ENCODE data around the gene LRWD1.
"Not testable (repeated sequence)": the region's sequence is repeated elsewhere in the genome, so short reads cannot be mapped to it uniquely, and the experiment has no call there.

The LRWD1 gene

DNA sequence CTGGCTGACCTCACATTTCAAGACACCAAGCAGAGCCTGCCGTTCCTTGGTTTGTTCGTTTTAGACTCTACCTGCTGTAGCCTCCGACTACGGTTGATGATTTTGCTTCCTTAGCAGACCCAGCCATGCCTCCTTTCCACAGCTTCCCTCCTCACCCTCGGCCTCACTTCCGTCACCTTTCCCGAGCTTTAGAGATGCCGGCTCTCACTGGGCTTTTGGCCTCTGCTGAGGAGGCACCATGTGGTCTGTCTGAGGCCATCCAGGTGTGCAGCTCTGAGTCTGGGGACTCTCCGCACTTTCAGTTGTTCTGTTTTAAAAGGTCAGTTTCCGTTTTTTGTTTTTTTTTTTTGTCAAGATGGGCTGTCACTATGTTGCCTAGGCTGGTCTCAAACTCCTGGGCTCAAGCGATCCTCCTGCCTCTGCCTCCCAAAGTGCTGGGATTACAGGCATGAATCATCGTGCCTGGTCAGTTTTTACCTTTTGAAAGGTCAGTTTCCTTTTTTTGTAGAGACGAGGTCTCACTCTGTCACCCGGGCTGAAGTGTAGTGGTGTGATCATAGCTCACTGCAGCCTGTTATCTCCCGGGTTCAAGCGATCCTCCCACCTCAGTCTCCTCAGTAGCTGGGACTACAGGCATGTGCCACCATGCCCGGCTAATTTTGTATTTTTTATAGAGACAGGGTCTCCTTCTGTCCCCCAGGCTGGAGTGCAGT lies 19.7 kb upstream of the LRWD1 start:
- no peak for DNase-seq

DNA sequence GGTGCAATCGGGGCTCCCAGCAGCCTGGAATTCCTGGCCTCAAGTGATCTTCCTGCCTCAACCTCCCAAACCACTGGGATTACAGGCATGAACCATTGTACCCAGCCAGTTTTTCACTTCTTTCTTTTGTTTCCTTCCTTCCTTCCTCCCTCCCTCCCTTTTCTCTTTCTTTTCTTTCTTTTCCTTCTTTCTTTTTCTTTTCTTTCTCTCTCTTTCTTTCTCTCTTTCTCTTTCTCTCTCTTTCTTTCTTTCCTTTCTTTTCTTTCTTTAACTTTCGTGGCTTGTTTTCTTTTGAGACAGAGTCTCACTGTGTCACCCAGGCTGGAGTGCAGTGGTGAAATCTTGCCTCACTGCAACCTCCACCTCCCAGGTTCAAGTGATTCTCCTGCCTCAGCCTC lies 19.1 kb upstream of the LRWD1 start:
- DNase-seq = no peak

DNA sequence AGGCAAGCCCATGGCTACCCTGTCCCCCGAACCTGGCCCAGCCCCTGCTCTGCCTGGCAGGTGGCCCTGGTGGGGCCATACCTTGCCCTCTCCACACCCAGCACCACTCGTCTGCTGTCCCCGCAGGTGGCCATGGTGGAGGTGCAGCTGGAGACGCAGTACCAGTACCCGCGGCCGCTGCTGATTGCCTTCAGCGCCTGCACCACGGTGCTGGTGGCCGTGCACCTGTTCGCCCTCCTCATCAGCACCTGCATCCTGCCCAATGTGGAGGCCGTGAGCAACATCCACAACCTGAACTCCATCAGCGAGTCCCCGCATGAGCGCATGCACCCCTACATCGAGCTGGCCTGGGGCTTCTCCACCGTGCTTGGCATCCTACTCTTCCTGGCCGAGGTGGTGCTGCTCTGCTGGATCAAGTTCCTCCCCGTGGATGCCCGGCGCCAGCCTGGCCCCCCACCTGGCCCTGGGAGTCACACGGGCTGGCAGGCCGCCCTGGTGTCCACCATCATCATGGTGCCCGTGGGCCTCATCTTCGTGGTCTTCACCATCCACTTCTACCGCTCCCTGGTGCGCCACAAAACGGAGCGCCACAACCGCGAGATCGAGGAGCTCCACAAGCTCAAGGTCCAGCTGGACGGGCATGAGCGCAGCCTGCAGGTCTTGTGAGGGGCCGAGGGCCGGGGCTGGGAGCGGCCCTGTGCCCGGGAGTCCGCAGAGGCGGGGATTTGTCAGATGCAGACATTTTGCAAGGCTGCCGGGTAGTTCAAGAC lies 18.2 kb upstream of the LRWD1 start:
- no peak for DNase-seq

DNA sequence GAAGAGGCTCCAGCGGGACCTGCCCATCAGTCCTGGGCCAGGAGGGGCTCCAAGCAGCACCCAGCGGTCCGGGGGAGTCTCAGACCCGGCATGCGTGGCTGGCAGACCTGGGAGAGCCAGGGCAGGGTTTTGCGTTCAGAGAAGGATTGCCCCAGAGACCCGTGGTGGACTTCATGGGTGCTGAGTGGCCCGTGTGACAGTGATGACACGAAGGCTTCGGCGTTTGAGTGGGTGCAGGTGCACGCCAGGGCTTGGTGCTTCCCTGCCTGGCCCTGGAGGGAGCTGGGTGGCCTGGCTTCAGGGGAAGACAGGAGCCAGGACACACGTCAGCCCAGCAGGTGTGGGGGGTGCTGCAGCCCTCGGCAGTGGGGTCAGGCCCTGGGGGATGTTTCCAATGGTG lies 17.5 kb upstream of the LRWD1 start:
- DNase-seq = no peak

DNA sequence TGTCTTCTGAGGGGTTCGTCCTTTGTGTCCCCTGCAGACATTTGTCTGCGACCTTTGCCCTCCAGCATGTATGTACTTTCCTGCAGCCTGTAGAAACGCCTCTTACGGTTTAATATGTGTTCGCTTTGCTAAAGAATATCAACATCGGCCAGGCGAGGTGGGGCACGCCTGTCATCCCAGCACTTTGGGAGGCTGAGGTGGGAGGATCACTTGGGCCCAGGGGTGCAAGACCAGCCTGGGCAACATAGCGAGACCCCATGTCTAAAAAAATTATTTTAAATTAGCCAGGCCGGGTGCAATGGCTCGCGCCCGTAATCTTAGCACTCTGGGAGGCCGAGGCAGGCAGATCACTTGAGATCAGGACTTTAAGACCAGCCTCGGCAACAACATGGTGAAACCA lies 15.6 kb upstream of the LRWD1 start:
- no peak for DNase-seq

DNA sequence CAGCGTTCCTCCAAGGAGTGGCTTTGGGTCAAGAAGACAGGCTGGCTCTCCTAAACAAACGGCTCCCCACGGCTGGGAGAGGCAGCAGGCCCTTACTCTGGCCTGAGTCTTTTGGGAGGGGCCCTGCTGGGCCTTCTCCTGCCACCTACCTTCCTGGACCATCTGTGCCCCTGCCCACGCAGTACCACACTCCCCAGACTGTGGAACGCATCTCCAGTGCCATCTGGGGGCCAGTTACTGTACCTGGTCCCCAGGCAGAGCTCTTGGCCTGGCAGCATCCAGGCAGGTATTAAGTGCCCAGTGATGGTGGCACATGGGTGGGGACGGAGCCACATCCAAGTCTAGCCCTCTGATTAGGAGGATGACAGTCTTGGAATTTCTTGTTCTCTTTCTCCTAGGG lies 14.5 kb upstream of the LRWD1 start:
- no peak for DNase-seq

DNA sequence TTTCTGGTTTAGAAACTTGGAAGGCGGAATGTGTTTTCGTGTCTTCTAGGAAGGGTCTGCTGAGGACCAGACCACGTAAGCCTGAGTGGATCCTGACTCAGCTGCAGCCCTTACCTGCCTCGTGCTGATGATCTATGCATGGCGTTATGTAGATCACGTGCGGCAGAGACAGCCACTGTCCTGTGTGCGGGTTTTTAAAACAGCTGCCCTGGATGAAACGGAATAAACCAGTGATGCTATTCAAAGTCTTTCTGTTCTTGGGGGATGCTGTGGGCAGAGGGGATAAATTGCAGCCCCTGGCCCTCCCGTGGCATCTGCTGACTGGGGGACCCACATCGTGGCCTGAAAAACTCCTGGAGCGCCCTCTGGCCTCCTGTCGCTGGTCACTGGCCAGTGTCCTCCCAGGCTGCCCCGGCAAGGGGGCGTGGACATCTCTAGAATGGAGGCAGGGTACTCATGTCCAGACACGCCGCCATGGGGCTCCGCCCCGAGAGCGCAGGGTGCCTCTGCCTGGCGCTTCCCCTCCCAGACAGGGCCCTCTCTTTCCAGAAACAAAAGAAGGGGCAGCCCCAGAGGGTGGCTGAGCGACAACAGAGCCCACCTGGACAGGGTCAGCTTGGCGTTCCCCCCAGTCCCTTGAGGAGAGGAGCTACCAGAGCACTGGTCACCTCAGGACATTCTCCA lies 13.3 kb upstream of the LRWD1 start:
- no peak for DNase-seq

DNA sequence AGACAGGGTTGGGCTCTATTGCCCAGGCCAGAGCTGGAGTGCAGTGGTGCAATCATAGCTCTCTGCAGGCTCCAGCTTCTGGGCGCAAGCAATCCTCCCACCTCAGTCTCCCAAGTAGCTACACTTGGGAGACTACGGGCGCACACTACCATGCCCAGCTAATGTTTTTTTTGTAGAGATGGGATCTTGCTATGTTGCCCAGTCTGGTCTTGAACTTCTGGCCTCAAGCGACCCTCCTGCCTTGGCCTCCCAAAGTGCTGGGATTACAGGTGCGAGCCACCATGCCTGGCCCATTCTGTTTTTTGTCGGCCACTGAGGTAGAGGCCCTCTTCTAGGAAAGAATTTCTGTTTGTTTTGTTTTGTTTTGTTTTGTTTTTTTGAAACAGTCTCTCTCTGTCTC lies 12.3 kb upstream of the LRWD1 start:
- no peak for DNase-seq

DNA sequence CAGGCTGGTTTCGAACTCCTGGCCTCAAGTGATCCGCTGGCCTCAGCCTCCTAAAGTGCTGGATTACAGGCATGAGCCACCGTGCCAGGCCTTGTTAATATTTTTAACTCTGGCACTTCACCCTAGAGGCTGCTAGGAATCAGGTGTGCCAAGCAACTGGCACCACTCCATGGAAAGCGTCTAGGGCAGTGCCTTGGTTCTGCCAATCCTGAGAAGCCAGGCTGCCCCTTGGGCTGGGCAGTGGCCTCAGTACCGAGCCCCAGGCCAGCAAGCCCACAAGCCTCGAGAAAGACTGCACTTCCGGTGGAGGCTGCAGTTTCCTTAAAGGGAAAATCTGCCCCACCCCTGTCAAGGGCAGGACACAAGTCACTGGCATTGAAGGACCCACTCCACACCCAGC lies 11.5 kb upstream of the LRWD1 start:
- DNase-seq = no peak

DNA sequence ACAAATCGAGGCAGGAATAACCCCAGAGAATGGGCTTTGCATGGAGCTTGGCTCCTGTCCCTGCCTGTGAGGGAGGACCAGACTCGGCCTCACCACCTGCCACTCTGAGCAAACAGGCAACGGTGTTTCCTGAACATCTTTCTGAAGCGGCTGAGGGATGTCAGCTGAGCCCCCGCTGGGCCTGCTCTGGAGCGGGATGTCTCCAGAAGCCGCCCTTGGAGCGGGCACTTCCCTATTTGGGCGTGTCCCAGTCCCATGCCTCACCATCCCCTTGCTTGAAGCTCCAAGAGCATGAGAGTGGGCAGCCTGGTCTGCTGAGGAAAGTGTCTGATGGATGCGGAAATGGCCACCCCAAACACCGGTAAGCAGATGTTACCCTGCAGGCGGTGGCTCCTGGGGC lies 10.3 kb upstream of the LRWD1 start:
- DNase-seq = no peak

DNA sequence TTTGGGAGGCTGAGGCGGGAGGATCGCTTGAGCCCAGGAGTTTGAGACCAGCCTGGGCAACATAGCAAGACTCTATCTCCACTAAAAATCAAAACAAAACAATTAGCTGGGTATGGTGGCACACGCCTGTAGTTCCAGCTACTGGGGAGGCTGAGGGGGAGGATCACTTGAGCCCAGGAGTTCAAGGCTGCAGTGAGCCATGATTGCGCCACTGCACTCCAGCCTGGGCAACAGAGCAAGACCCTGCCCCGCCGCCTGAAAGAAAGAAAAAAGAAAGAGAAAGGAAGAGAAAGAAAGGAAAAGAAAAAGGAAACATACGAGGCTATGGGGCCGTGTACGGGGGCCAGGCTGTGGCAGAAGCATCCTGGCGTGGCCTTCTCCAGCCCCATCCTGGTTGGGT lies 9.9 kb upstream of the LRWD1 start:
- DNase-seq = not testable (repeated sequence)

DNA sequence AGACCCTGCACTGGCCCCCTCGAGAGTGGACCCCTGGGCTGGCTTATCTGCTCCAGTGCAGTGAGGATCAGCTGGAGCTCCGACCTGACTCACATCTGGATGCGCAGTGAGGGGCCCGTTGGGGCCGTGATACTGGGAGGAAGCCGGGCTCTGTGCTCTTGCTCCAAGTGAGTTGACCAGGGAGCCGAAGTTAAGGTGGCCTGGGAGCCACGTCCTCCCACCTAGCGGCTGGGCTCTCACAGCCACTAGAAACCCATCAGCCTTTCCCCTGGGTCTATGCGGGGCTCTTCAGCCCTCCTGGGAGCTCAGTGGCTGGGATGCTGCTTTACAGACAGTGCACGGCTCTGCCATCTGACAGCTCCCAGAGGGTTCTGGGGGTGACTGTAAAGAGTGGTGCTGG lies 9.2 kb upstream of the LRWD1 start:
- DNase-seq = no peak

DNA sequence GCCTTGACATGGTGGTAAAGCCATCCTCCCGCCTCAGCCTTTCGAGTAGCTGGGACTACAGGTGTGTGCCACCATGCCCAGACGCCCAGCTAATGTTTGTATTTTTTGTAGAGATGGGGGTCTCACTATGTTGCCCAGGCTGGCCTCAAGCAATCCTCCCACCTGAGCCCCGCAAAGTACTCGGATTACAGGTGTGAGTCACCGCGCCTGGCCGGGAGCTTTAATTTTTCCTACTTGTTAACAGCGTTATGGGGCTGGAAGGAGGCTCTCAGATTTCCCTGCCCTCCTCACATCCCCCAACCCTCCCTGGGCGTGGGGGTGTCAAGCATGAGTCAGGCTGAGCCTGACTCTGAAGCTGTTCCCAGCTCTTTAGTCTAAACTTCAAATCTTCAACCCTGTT lies 8.5 kb upstream of the LRWD1 start:
- no peak for DNase-seq

DNA sequence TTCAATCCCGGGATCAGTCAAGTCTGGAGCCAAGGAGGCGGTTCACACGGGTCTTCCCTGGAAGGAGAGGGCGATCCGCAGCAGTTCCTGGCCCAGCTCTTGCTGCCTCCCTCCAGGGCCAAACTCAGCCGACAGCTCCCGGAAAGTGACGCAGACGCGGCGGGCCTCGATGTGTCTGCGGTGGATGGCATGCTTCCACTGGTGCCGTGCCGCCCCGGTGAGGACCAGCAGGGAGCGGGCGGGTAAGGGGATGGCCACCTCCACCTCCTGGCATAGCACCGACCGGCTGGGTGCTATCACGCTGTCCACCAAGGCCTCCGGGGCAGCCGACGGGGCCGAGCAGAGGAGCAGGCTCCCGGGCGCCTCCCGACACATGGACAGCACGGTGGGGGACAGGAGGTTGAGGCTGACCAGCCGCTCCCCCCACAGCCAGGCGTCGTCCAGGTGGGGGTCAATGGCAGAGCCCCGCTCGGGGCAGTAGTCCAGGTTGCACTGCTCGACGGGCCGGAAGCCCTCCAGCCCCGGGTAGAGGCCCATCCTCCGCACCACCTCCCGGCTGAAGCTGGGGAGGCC lies 7.3 kb upstream of the LRWD1 start:
- DNase-seq = no peak

DNA sequence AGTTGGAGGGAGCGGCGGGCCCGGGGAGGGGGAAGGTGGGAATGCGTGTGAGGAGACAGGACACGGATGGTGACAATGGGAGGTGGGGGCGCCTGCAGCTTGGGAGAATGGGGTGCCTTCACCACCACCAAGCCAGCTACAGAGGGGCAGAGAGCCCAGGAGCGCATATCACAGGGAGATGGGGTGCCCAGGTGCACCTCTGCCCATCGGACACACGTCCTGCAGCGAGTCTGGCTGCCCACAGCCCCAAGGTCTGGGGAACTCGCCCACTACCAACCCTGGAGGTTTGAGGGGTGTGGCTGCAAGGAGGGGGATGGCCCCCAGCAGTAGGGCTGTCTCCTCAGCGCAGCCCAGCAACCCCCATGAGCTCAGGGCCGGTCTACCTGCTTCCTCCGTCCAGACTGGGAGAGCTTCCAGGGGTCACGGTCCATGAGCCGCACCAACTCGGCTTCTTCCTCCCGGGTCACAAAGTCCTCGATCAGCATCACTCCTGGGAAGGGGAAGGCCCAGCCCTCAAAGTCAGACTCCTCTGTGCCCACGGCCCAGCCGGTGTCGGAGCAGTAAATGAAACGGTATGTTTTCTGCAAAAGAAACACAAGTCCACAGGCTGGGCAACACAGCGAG lies 5.5 kb upstream of the LRWD1 start:
- no peak for DNase-seq

DNA sequence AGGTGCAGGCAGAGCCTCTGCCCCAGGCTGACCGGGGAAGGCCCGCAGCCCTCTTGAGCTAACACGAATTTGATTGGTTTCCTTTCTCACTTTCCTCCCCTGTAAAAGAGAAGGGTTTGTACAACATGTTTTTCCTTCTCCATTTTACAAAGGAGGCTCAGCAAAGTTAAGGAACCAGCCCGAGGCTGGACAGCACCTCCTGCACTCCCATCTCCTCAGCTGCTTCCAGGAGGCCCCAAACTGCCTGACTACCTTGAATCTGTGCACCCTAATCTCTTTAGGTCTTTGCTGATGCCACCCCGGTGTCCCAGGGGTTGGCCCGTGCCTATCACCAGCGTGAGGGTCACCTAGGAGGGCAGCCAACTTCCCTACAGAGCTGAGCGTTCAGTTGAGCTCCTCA lies 4.3 kb upstream of the LRWD1 start:
- no peak for DNase-seq

DNA sequence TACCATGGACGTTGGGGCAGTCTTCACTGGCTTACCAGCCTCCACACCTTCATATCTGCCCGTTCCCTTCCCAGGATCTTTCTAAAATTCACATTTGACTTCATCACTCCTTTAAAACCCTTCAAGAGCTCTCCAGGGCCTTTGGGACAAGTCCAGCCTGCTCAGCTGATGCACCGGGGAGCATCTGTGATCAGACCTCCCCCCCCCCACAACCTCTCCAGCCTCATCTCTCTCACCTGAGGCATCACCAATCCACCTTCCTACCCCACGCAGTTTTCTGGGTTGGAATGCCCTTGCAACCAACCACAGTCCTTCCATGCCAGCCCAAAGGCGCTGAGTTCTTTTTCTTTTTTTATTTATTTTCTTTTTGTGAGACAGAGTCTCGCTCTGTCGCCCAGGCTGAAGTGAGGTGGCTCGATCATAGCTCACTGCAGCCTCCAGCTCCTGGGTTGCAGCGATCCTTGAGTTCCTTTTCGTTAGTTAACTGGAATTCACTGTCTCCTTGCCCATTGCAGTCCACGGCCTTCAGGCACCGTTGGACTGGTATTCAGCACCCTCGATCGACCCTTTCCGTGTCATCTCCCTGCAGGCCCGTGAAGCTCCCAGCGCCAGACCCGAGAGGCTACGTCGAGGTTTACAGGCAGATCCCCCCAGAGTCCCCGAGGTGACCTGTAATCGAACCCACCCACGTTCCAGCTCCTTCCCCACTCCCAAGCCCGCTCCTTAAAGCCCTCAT lies 775 bp upstream of the LRWD1 start:
- no peak for DNase-seq

DNA sequence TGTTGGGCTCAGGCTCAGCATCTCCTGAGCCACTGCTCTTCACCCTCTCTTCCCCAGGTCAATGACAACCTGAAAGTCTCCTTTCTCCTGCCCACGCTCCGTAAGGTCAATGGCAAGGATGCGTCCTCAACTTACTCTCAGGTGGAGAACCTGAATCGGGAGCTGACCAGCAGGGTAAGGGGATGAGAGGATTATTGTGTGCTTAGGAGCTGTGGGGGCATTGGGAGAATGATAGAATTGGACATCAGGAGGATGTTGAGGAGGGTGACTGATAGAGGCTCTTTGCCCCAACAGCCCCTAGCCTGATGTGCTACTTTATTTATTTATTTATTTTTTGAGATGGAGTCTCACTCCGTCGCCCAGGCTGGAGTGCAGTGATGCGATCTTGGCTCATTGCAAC lies 1.3 kb downstream of the LRWD1 start:
- no peak for DNase-seq

DNA sequence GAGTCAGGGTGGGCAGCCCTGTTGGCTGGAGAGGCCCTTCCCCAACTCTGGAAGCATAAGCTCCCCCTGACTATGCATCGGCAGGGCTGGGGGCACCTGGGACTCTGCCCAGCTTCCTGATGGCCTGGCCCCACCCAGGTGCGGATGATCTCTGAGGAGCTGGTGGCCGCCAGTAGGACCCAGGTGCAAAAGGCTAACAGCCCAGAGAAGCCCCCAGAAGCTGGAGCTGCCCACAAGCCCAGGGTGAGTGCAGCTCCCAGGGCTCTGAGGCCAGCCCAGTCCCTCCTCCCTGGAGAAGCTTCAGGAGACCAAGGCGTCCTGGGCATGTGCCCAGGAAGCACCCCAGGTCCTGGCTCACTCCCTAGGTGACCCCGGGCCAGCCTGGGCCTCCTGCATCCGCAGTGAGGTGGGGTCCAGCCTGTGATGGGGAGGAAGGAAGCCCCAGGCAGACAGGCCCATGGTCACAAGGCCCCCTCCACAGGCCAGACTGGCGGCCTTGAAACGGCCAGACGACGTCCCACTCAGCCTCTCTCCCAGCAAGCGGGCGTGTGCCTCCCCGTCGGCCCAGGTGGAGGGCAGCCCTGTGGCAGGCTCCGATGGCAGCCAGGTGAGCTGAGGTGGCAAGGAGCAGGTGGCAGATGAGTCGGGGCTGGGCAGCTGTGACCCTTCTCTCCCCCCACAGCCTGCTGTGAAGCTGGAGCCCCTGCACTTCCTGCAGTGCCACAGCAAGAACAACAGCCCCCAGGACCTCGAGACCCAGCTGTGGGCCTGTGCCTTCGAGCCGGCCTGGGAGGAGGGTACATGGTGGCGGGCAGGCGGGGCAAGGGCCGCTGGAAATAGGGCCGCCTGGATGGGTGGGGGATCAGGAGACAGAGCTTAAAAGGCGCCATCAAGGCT lies 3.0 kb downstream of the LRWD1 start:
- no peak for DNase-seq

DNA sequence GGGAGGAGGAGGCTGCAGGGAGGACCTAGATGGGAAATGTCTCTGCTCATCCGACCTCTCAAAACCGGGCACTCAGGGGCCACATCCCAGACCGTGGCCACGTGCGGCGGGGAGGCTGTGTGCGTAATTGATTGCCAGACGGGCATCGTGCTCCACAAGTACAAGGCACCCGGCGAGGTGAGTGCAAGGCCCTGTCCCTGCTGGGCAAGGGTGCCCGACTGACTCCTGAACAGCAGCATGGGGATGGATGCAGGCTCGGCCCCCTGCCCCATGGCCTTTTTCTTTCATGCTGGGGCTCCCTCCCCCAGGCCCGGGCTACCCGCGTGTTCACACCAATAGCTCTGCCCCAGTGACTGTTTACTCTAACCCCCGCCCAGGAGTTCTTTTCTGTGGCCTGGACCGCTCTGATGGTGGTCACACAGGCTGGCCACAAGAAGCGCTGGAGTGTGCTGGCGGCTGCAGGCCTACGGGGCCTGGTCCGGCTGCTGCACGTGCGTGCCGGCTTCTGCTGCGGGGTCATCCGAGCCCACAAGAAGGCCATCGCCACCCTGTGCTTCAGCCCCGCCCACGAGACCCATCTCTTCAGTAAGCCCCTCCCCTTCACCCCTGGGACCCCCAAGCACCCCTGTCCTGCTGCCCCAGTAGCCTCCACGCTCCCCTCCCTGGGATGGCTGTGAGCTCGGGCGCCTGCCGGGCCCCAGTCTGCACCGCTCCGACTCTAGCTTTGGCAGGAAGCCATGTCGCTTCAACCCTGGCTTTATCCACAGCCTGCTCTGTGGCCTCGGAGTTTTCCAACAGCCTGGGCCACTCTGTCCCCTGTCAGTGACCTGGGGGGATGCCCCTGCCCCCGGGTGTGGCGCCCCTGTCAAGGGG lies 3.9 kb downstream of the LRWD1 start:
- no peak for DNase-seq

Measured in activated gamma-delta T cell (primary cell).